ENCODE data around the gene ABI1.

The ABI1 gene

GRCh38 chr10:26854524-26854923 lies 6.2 kb downstream of the ABI1 start:
- DNase-seq (ENCODE audit: low read depth), result no peak

DNA sequence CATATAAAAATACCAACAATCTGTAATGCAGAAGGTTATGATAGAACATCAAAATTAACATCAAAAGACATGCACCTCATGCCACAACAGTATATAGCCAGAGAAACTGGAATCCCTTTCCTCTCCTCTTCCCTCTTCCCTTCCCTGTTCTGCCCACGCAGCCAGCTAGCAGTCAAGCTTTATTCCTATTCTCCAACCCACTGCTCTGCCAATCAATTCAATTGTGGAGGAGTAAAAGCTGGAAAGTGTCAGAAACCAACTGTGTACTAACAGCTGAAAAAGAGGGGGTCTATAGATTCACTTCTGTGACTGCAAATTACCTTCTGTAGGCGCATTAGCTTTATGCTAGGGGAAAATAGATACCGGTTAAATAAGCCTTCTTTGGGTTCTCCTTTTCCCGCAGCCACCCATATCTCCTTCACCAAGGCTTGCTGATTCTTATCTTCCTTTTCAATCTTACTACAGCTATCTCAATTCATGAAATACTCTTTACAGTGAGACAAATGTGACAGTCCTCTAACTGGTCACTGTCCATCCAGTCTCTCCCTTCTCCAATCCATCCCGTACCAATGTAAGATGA lies 16.3 kb downstream of the ABI1 start:
- DNase-seq (ENCODE audit: low read depth), result no peak

- DNase-seq (ENCODE audit: low read depth), result no peak
These were observed 17.0 kb downstream of the ABI1 start for GRCh38 chr10:26843736-26844135.

- no peak for DNase-seq (ENCODE audit: low read depth)
These were observed 18.9 kb downstream of the ABI1 start for GRCh38 chr10:26841733-26842317.

DNA sequence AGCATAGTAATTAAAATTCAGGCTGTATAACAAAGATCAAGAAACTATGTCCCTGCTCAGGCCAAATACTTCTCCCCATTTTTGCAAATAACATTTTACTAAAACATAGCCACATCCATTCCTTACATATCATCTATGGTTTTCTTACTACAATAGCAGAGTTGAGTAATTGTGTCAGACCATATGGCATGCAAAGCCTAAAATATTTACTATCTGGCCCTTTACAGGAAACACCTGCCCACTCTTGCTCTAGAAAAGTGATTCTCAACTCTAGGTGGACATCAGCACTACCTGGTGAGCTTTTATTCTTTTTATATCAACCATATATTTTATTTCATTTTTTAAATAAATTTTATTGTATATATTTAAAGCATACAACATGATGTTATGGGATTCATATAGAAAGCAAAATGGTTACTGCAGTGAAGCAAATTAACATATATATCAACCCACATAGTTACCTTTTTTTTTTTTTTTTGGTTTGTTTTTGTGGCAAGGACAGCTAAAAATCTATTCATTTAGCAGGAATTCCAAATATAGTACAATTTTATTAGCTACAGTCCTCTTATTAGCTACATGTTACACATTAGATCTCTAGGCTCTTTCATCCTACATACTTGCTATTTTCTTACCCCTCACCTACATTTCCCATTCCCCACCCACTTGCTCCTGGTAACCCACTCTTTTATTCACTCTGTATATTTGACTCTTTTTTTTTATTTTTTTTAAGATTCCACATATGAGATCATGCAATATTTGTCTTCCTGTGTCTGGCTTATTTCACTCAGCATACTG lies 19.6 kb downstream of the ABI1 start:
- no peak for DNase-seq (ENCODE audit: low read depth)

- peak; percentile 55 for DNase-seq (ENCODE audit: low read depth)
These were observed 20.7 kb downstream of the ABI1 start for GRCh38 chr10:26839966-26840627.

- DNase-seq (ENCODE audit: low read depth), result no peak
These were observed 23.6 kb downstream of the ABI1 start for GRCh38 chr10:26837139-26837538.

DNA sequence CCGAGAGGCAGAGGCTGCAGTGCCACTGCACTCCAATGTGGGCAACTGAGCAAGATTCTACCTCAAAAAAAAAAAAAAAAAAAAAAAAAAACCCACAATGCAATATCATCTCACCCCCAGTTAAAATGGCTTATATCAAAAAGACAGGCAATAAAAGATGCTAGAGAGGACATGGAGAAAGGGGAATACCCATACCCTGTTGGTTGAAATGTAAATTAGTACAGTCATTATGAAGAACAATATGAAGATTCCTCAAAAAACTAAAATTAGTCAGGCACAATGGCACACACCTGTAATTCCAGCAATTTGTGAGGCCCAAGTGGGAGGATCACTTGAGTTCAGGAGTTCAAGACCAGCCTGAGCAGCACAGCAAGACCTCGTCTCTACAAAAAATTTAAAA lies 25.7 kb downstream of the ABI1 start:
- no peak for DNase-seq (ENCODE audit: low read depth)

DNA sequence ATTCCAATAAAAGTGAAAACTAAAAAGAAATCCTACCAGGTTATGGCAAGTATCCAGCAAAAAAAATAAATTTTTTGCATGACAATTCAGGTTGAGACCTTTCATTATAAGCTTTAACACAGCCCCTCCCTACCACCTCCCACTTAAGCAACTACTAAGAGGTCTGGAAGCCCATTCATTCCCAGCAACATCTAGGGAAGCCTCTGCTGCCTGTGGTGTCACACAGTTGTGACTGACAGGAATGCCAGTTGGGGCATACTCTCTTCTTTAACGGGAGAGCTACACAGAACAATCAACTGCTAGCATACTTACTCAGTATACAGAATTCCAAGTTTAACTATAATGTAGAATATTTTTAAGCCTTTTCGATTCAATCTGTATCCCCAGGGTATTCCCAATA lies 27.8 kb downstream of the ABI1 start:
- DNase-seq (ENCODE audit: low read depth), result no peak

- DNase-seq (ENCODE audit: low read depth), result no peak
These were observed 28.8 kb downstream of the ABI1 start for GRCh38 chr10:26831936-26832335.

GRCh38 chr10:26829810-26830515 lies 30.8 kb downstream of the ABI1 start:
- DNase-seq (ENCODE audit: low read depth), result no peak

DNA sequence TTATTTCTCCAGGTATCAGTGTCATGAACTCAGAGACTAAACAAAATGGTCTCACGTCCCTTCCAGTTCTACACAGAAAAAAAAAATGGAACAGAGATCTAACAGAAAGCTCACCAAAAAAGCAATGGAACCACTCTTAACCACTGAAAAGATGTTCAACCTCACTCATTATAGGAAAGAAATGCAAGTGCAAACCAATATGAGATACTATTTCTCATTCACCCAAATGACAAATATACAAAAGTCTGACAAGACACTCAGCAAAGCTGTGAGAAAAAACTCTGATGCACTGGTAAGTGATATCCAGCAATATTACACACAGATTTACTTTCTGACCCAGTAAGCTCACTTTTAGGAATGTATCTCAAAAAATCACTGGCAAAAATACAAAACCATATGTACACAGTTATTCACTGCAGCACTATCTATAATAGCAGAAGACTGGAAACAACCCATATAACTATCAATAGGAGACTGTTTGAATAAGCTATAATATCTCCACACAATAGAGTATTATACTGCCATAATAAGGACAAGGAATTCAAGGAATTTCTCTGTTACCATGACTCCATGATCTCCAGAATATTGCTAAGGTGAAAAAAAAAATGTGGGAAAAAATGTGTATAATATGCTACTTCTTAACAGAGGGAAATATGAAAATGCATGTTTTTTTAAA lies 36.6 kb downstream of the ABI1 start:
- DNase-seq (ENCODE audit: low read depth), result no peak

- no peak for DNase-seq (ENCODE audit: low read depth)
These were observed 38.8 kb downstream of the ABI1 start for GRCh38 chr10:26821699-26822570.

DNA sequence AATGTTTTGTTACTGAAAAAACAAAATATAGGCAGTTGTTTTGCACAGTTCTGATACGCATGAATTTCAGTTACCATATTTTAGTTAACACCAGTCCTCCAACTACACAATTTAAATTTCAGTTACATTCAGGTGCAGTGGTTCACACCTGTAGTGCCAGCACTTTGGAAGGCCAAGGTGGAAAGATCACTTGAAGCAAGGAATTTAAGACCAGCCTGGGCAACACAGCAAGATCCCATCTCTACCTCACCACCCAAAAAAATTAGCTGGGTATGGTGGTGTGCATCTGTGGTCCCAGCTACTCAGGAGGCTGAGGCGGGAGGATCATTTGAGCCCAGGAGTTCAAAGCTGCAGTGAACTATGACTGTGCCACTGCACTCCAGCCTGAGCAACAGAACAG lies 45.3 kb downstream of the ABI1 start:
- DNase-seq (ENCODE audit: low read depth), result no peak

- DNase-seq (ENCODE audit: low read depth), result no peak
These were observed 50.2 kb downstream of the ABI1 start for GRCh38 chr10:26810435-26811026.

DNA sequence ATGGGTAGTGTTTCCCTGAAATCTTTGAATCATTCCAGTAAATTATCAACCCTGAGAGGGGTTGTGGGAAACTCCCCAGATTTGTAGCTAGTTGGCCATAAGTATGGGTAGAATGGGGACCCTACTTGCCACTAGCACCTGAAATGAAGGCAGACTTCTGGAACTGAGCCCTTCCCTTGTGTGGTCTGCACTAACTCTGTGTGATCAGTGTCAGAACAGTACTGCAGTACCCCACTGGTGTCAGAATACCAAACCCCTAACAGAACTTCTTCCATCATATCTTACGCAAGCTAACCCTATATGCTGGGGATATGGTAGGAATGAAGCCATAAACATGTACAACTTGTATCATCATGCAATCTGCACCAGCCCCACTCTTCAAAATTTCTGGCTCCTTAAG lies 50.8 kb downstream of the ABI1 start:
- DNase-seq (ENCODE audit: low read depth), result no peak

- no peak for DNase-seq (ENCODE audit: low read depth)
These were observed 53.2 kb downstream of the ABI1 start for GRCh38 chr10:26807532-26807931.

DNA sequence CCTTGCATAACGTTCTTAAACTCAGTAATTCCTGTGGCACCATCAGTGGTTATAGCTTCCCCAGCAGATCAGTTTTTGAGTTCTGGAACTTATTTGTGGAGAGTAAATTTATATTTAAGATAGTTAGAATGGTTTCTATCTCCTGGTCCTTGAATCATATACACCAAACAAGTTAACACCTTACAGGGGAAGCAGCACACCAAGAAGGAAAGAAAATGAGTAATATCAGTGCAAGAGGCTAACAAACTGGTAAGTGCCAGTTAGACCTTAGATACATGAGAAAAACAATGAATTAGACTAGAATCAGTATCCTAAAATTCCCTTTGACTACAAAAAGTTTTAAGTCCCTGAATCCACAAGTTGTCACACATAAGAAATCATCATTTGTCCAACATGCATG lies 54.2 kb downstream of the ABI1 start:
- DNase-seq (ENCODE audit: low read depth), result no peak

DNA sequence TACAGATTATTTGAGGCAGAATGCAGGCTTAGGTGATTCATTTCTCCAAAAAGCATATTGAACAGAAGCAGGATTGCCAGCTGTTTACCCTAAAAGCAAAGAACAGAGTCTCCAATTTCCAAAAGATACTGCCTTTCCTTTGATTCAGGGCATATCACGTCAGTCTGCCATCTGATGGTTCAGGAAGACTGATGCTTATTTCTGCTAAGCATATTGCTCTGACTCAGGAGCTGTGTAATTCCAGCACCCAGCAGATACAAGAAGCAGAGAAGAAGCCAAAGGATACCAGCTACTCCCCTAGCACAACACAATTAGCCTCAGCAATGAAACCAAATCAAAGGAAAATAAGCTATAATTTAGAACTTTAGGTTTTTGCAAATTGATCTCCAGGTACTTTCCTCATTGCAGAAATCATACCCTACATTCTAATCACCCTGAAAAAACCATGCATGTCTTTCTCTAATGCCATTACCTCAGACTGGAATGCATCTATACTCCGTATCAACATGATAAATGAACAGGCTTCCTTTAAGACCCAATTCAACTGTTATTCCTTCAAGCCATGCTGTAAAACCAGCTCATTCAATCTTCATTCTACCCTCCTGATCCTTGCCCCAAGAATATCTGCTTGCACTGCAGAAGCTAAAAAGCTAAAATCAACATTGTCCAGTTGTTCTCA lies 55.1 kb downstream of the ABI1 start:
- no peak for DNase-seq (ENCODE audit: low read depth)

All from GM04504 (cell line).